IMR-90 (cell line): Measurements from ENCODE around the gene OTOG. TPM values are rescaled to one million over a fixed set of nuclear protein-coding genes. Genes with fewer than 3 reads are reported as not detected.

Experiments
- ATAC-seq: fragments of 200-7000 bp; cut with Tn5 transposase; 2 replicates; pipeline ENCODE4 v1.9.1; 2020; ENCODE audit warnings: low read depth, mild to moderate bottlenecking, moderate library complexity
- BruUV-seq: library from RNA; stranded (reverse); fragments of 400-500 nt; replicated peaks from 2 replicates; lab custom pipeline; 2021; lab: Mats Ljungman, UMichigan
- CTCF ChIA-PET: fragments of 300-600 bp; formaldehyde crosslinking; extraction: SDS; loops from one replicate; lab custom pipeline; 2021; ENCODE audit warnings: antibody characterized with exemption; lab: Yijun Ruan, JAX
- POLR2A ChIA-PET: fragments of 300-600 bp; sonication (Branson Sonifier 250); formaldehyde crosslinking; loops from one replicate; lab custom pipeline; 2022; ENCODE audit warnings: antibody characterized with exemption; ENCODE audit not compliant: unreplicated experiment; lab: Charles Lee
- DNase-seq: peaks from one replicate; pipeline ENCODE4 v3.0.0; 2013
- H2AFZ ChIP-seq: replicated peaks from 2 replicates; pipeline ENCODE3; 2013; ENCODE audit warnings: low read length, mild to moderate bottlenecking; ENCODE audit not compliant: poor library complexity
- H2AK5ac ChIP-seq: 2 replicates; pipeline ENCODE4 v1.6.1; 2013; ENCODE audit warnings: low read depth, low read length, inconsistent platforms
- H2AK9ac ChIP-seq: replicated peaks from 2 replicates; pipeline ENCODE3; 2013; ENCODE audit warnings: mild to moderate bottlenecking, low read depth, low read length, moderate library complexity; ENCODE audit not compliant: poor library complexity
- H2BK120ac ChIP-seq: 2 replicates; pipeline ENCODE4 v1.6.1; 2013; ENCODE audit warnings: low read depth, low read length, inconsistent platforms
- H2BK15ac ChIP-seq: 3 replicates; pipeline ENCODE4 v1.6.1; 2013; ENCODE audit warnings: low read depth, low read length, inconsistent platforms
- H2BK20ac ChIP-seq: 2 replicates; pipeline ENCODE4 v1.6.1; 2013; ENCODE audit warnings: low read depth, mild to moderate bottlenecking, inconsistent platforms, low read length, moderate library complexity
- H2BK5ac ChIP-seq: 2 replicates; pipeline ENCODE4 v1.6.1; 2013; ENCODE audit warnings: mild to moderate bottlenecking, low read depth, low read length, inconsistent platforms; ENCODE audit not compliant: poor library complexity, severe bottlenecking
- H3K14ac ChIP-seq: replicated peaks from 2 replicates; pipeline ENCODE4 v1.6.1; 2013; ENCODE audit warnings: low read depth, low read length, inconsistent platforms
- H3K18ac ChIP-seq: 2 replicates; pipeline ENCODE4 v1.6.1; 2013; ENCODE audit warnings: low read depth, low read length, control low read depth
- H3K23ac ChIP-seq: 2 replicates; pipeline ENCODE4 v1.6.1; 2013; ENCODE audit warnings: low read depth, low read length, inconsistent platforms
- H3K27ac ChIP-seq: 2 replicates; pipeline ENCODE4 v1.5.1; 2013; ENCODE audit warnings: mild to moderate bottlenecking, control low read depth, low read length; ENCODE audit not compliant: insufficient read depth
- H3K27me3 ChIP-seq: 2 replicates; pipeline ENCODE4 v1.6.1; 2013; ENCODE audit warnings: low read length; ENCODE audit not compliant: control insufficient read depth, insufficient read depth
- H3K36me3 ChIP-seq: 2 replicates; pipeline ENCODE4 v1.6.1; 2013; ENCODE audit warnings: low read length, mixed read lengths; ENCODE audit not compliant: control insufficient read depth, insufficient read depth
- H3K4ac ChIP-seq: 2 replicates; pipeline ENCODE4 v1.6.1; 2013; ENCODE audit warnings: low read depth, low read length, inconsistent platforms
- H3K4me1 ChIP-seq: 2 replicates; pipeline ENCODE4 v1.6.1; 2013; ENCODE audit warnings: low read length, mixed read lengths; ENCODE audit not compliant: control insufficient read depth, insufficient read depth
- H3K4me2 ChIP-seq: 2 replicates; pipeline ENCODE4 v1.6.1; 2013; ENCODE audit warnings: low read depth, mild to moderate bottlenecking, control low read depth, low read length, moderate library complexity
- H3K4me3 ChIP-seq: 2 replicates; pipeline ENCODE4 v1.5.1; 2013; ENCODE audit warnings: low read depth, mild to moderate bottlenecking, control low read depth, low read length, moderate library complexity; ENCODE audit not compliant: insufficient read depth
- H3K56ac ChIP-seq: 2 replicates; pipeline ENCODE4 v1.6.1; 2013; ENCODE audit warnings: low read length, inconsistent platforms; ENCODE audit not compliant: insufficient read depth; ENCODE audit errors: extremely low read depth
- H3K79me1 ChIP-seq, 2 experiments: 2 replicates each; pipeline ENCODE4 v1.6.1; 2013; ENCODE audit warnings: low read length in 2 of 2, inconsistent platforms in 1 of 2, low read depth in 1 of 2
- H3K9ac ChIP-seq: 2 replicates; pipeline ENCODE4 v1.6.1; 2013; ENCODE audit warnings: low read depth, low read length, control low read depth
- H3K9me1 ChIP-seq: 2 replicates; pipeline ENCODE4 v1.6.1; 2013; ENCODE audit warnings: low read length, inconsistent platforms; ENCODE audit not compliant: insufficient read depth
- H3K9me3 ChIP-seq: 2 replicates; pipeline ENCODE4 v1.6.1; 2013; ENCODE audit warnings: low read length; ENCODE audit not compliant: control insufficient read depth, insufficient read depth
- H4K20me1 ChIP-seq: 2 replicates; pipeline ENCODE4 v1.6.1; 2013; ENCODE audit warnings: low read length, inconsistent platforms; ENCODE audit not compliant: insufficient read depth
- H4K5ac ChIP-seq: 2 replicates; pipeline ENCODE4 v1.6.1; 2013; ENCODE audit warnings: mild to moderate bottlenecking, low read depth, low read length, control low read depth
- H4K8ac ChIP-seq, 2 experiments: 2 replicates each; pipeline ENCODE4 v1.6.1; 2013; ENCODE audit warnings: low read depth in 2 of 2, low read length in 2 of 2, control low read depth in 1 of 2, inconsistent platforms in 1 of 2
- H4K91ac ChIP-seq: 2 replicates; pipeline ENCODE4 v1.6.1; 2013; ENCODE audit warnings: low read depth, low read length, inconsistent platforms; ENCODE audit not compliant: insufficient read depth
- CTCF ChIP-seq: conservative IDR thresholded peaks from 2 replicates; pipeline ENCODE4 v1.5.1; 2012; ENCODE audit warnings: mild to moderate bottlenecking, low read depth, low read length, improper control_type of control experiment
- FOS ChIP-seq: fragments of 150-350 bp; IDR thresholded peaks from 2 replicates; pipeline ENCODE4 v1.6.1; 2016; ENCODE audit warnings: low read depth, low read length
- MAFK ChIP-seq: IDR thresholded peaks from 2 replicates; pipeline ENCODE4 v1.6.1; 2012; ENCODE audit warnings: low read depth, low read length, improper control_type of control experiment
- MAZ ChIP-seq: IDR thresholded peaks from 2 replicates; pipeline ENCODE4 v1.6.1; 2012; ENCODE audit warnings: low read depth, mild to moderate bottlenecking, low read length, improper control_type of control experiment, moderate library complexity, borderline replicate concordance
- RFX5 ChIP-seq: IDR thresholded peaks from 2 replicates; pipeline ENCODE4 v1.8.0; 2012; ENCODE audit warnings: low read depth, mild to moderate bottlenecking, low read length, moderate library complexity
- USF2 ChIP-seq: fragments of 150-350 bp; IDR thresholded peaks from 2 replicates; pipeline ENCODE4 v1.6.1; 2017; ENCODE audit warnings: mild to moderate bottlenecking, antibody characterized with exemption, low read length, low read depth
- WGBS, 2 experiments: methylation state at CpG; one replicate each; pipeline versions ENCODE4 v1.1.5 to v1.1.7; 2013; ENCODE audit warnings: missing lambda C conversion rate in 2 of 2; ENCODE audit not compliant: insufficient read length in 1 of 2; ENCODE audit errors: extremely low coverage in 2 of 2; 5-methylcytosine and 5-hydroxymethylcytosine counted together
- dilution Hi-C: fragments of 300-500 bp; cut with HindIII; formaldehyde crosslinking; loops from one replicate; pipeline ENCODE4 v1.14.3; 2018; ENCODE audit warnings: low sequenced_read_pairs; ENCODE audit not compliant: unreplicated experiment
- in situ Hi-C: fragments of 300-500 bp; cut with MboI; formaldehyde crosslinking; loops from 3 replicates; pipeline ENCODE4 v1.14.3; 2019; ENCODE audit warnings: low sequenced_read_pairs, inconsistent platforms, mixed read lengths
- intact Hi-C: fragments of 100-400 bp; cut with micrococcal nuclease; formaldehyde crosslinking; loops from 2 replicates; pipeline ENCODE4 v1.10.0; 2022
- polyA plus RNA-seq, 3 experiments: library from polyadenylated mRNA; depleted of rRNA; stranded (reverse); fragments of >200 nt; gene quantifications; 2 replicates each; pipeline ENCODE4 v1.2.3, GENCODE V29; 2012; ENCODE audit warnings: low replicate concordance in 1 of 3
- total RNA-seq: library from RNA; depleted of rRNA; stranded (reverse); fragments of >200 nt; gene quantifications from 2 replicates; pipeline ENCODE4 v1.2.3, GENCODE V29; 2012

OTOG gene
- total and polyA plus RNA-seq, 2 of the 4 experiments (the other 2 are of a cell fraction): not detected

- TF ChIP-seq USF2: no peak
Measured at GRCh38 chr11:17498058-17498457, 49.0 kb upstream of the OTOG start (continued).

GRCh38 chr11:17498475-17498874 is 48.6 kb upstream of the OTOG start:
- no peak overlapping the region for H4K91ac ChIP-seq
- no peak overlapping the region for H3K4ac ChIP-seq
- dilution Hi-C loops: no loop called here
- in situ Hi-C loops: no loop called here
- no peaks in the 10 kb centered on the region for H4K20me1 ChIP-seq
- DNase-seq (no peak), ATAC-seq (peak; percentile 48; the same call in 1 of the 2 replicates)
- H2AK5ac ChIP-seq: no peak overlapping the region
- no TSS peak for BruUV-seq
- no peaks in the 10 kb centered on the region for H3K9me3 ChIP-seq
- no peak overlapping the region for H2BK20ac ChIP-seq
- no peak overlapping the region for H3K23ac ChIP-seq
- H3K27ac ChIP-seq: no peak overlapping the region
- H3K56ac ChIP-seq: no peak overlapping the region
- no peak overlapping the region for H3K14ac ChIP-seq
- H3K9ac ChIP-seq: no peak overlapping the region
- H2AFZ ChIP-seq: no peak overlapping the region
- no peaks in the 10 kb centered on the region for H3K9me1 ChIP-seq
- H3K27me3 ChIP-seq: peaks cover 6% of the 10 kb centered on the region
- H3K36me3 ChIP-seq: no peaks in the 10 kb centered on the region
- no peak overlapping the region for H2AK9ac ChIP-seq
- no peaks in the 10 kb centered on the region for H3K4me1 ChIP-seq
- 0 out of 2 replicates have a peak, but pooled peaks have one; percentile 17 for TF ChIP-seq CTCF
- TF ChIP-seq FOS: no peak
- no peak for TF ChIP-seq RFX5
- TF ChIP-seq MAFK: no peak
- no peak for TF ChIP-seq MAZ
- H3K18ac ChIP-seq: no peak overlapping the region
- no peak overlapping the region for H3K4me3 ChIP-seq
- ChIA-PET POLR2A (no interaction called here), CTCF (interaction anchor here (0.6 to 1.1 kb wide), 3 partner anchors 10 to 275 kb away, joined by 3 to 4 read pairs (median 4); no protein-coding TSS in a partner anchor)
- H2BK15ac ChIP-seq: no peak overlapping the region
- 0% methylated on average over 1 of the region's 5 CpGs; no CpG with 5 or more reads in 1 of the 2 experiments for WGBS, 2 experiments
- no peak overlapping the region for H2BK5ac ChIP-seq
- H3K4me2 ChIP-seq: no peak overlapping the region
- intact Hi-C loops: no loop called here
- H3K79me1 ChIP-seq: no peaks in the 10 kb centered on the region
- no peak overlapping the region for H4K5ac ChIP-seq
- no peak overlapping the region for H4K8ac ChIP-seq
- no peak overlapping the region for H2BK120ac ChIP-seq
